ENCODE measurements around the gene IL18BP.

Gene IL18BP

DNA sequence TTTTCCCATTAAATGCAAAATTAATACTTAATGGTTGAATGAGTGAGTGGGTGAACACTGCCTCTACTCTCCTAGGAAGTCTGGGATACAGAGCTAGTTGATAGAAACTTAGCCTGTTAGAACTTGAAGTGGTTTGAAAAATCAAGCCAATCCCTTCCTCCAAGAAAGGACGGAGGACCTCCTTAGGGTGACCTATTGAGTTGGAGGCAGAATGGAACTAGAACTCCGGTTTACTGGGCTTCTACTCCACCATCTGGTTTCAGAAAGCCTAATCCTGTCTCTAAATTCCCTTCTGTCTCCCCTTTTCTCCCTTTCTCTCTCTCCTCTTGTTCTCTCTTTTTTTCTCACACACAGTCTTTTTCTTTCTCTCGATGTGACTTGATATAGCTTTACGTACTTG lies 19.6 kb upstream of the IL18BP start:
- H3K27me3 ChIP-seq (ENCODE audit: low read depth, low read length): no peaks in the 10 kb centered on the region
- H3K36me3 ChIP-seq (ENCODE audit: control insufficient read depth in 1 of 2, insufficient read depth in 2 of 2, low read length in 2 of 2): peaks cover 0 to 8% of the 10 kb centered on the region in 2 donors
- no peak overlapping the region for H3K27ac ChIP-seq (ENCODE audit: low read length)

GRCh38 chr11:71979602-71980001 lies 19.1 kb upstream of the IL18BP start:
- H3K4me1 ChIP-seq (ENCODE audit: control insufficient read depth in 1 of 2, insufficient read depth in 2 of 2, low read length in 2 of 2): peaks cover 0 to 6% of the 10 kb centered on the region in 2 donors
- no peaks in the 10 kb centered on the region for H3K27me3 ChIP-seq (ENCODE audit: low read depth, low read length)
- no peak overlapping the region for H3K4me3 ChIP-seq (ENCODE audit: low read depth in 1 of 2, low read length in 2 of 2)
- no peak overlapping the region for H3K27ac ChIP-seq (ENCODE audit: low read length)
- peaks cover 0 to 8% of the 10 kb centered on the region in 2 donors for H3K36me3 ChIP-seq (ENCODE audit: control insufficient read depth in 1 of 2, insufficient read depth in 2 of 2, low read length in 2 of 2)
- H3K9me3 ChIP-seq (ENCODE audit: control insufficient read depth in 1 of 2, low read length in 2 of 2): no peaks in the 10 kb centered on the region

More for the DNA sequence above, 19.6 kb upstream of the IL18BP start:
- H3K4me3 ChIP-seq (ENCODE audit: low read depth in 1 of 2, low read length in 2 of 2): no peak overlapping the region
- peaks cover 0 to 6% of the 10 kb centered on the region in 2 donors for H3K4me1 ChIP-seq (ENCODE audit: control insufficient read depth in 1 of 2, insufficient read depth in 2 of 2, low read length in 2 of 2)
- H3K9me3 ChIP-seq (ENCODE audit: control insufficient read depth in 1 of 2, low read length in 2 of 2): no peaks in the 10 kb centered on the region

GRCh38 chr11:71986131-71986530 lies 12.6 kb upstream of the IL18BP start:
- H3K27me3 ChIP-seq (ENCODE audit: low read depth, low read length): no peaks in the 10 kb centered on the region
- peaks cover 0 to 10% of the 10 kb centered on the region in 2 donors for H3K36me3 ChIP-seq (ENCODE audit: control insufficient read depth in 1 of 2, insufficient read depth in 2 of 2, low read length in 2 of 2)
- no peak overlapping the region for H3K4me3 ChIP-seq (ENCODE audit: low read depth in 1 of 2, low read length in 2 of 2)
- H3K27ac ChIP-seq (ENCODE audit: low read length): no peak overlapping the region
- H3K4me1 ChIP-seq (ENCODE audit: control insufficient read depth in 1 of 2, insufficient read depth in 2 of 2, low read length in 2 of 2): peaks cover 0 to 17% of the 10 kb centered on the region in 2 donors
- H3K9me3 ChIP-seq (ENCODE audit: control insufficient read depth in 1 of 2, low read length in 2 of 2): no peaks in the 10 kb centered on the region

DNA sequence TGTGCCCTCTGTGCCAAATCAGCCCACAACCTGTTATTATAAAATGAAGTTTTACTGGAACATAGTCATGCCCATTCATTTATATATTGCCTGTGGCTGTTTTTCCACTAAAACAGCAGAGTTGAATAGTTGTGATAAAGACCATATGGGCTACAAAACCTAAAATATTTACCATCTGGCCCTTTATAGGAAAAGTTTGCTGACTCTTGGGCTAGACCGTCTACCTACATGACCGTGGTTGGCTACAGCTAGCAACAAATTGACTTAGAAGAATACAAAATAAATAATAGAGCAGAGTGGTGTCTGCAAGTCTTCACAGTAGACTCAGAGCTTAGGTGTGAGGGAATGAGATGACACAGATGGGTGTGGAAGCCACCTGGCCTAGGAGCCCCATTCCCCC lies 11.2 kb upstream of the IL18BP start:
- no peak overlapping the region for H3K27ac ChIP-seq (ENCODE audit: low read length)
- no peak overlapping the region for H3K4me3 ChIP-seq (ENCODE audit: low read depth in 1 of 2, low read length in 2 of 2)
- H3K9me3 ChIP-seq (ENCODE audit: control insufficient read depth in 1 of 2, low read length in 2 of 2): no peaks in the 10 kb centered on the region
- peaks cover 0 to 17% of the 10 kb centered on the region in 2 donors for H3K4me1 ChIP-seq (ENCODE audit: control insufficient read depth in 1 of 2, insufficient read depth in 2 of 2, low read length in 2 of 2)
- H3K27me3 ChIP-seq (ENCODE audit: low read depth, low read length): no peaks in the 10 kb centered on the region
- H3K36me3 ChIP-seq (ENCODE audit: control insufficient read depth in 1 of 2, insufficient read depth in 2 of 2, low read length in 2 of 2): peaks cover 0 to 10% of the 10 kb centered on the region in 2 donors

DNA sequence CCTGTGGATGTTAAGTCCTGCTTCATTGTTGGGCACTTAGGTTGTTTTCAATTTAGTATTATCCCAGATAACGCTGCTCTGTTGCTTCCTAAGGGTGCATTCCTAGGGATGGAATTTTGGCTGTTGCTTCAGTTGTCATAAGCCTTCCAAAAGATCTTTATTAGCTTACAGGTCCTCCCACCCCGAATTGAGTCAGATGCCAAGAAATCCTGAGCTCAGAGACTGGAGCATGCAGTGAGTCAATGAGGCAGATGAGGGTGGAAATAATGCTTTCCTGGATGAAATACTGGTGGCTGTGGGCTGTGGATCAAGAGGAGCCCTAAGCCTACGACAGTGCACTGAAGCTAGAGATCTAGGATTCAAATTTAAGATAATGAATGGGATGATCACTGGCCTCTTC lies 10.7 kb upstream of the IL18BP start:
- Histone ChIP-seq H3K27ac (ENCODE audit: low read length) (no peak overlapping the region), H3K4me3 (ENCODE audit: low read depth in 1 of 2, low read length in 2 of 2) (no peak overlapping the region), H3K27me3 (ENCODE audit: low read depth, low read length) (no peaks in the 10 kb centered on the region), H3K4me1 (ENCODE audit: control insufficient read depth in 1 of 2, insufficient read depth in 2 of 2, low read length in 2 of 2) (peaks cover 0 to 17% of the 10 kb centered on the region in 2 donors), H3K36me3 (ENCODE audit: control insufficient read depth in 1 of 2, insufficient read depth in 2 of 2, low read length in 2 of 2) (peaks cover 0 to 10% of the 10 kb centered on the region in 2 donors), H3K9me3 (ENCODE audit: control insufficient read depth in 1 of 2, low read length in 2 of 2) (no peaks in the 10 kb centered on the region)

DNA sequence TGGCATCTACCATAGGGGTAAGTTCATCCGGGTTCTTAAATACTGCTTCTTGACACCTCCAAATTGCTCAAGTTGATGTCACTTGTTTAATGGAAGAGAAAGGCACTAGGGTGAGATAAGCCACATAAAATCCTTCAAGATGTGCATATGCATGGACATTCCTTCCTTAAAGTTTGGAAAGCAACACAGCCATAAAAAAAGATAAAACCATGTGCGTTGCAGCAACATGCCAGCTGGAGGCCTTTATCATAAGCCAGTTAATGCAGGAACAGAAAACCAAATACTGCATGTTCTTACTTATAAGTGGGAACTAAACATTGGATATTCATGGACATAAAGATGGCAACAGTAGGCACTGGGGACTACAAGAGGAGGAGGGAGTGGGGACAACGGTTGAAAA lies 8.0 kb upstream of the IL18BP start:
- Histone ChIP-seq H3K36me3 (ENCODE audit: control insufficient read depth in 1 of 2, insufficient read depth in 2 of 2, low read length in 2 of 2) (peaks cover 0 to 8% of the 10 kb centered on the region in 2 donors), H3K9me3 (ENCODE audit: control insufficient read depth in 1 of 2, low read length in 2 of 2) (no peaks in the 10 kb centered on the region), H3K27me3 (ENCODE audit: low read depth, low read length) (no peaks in the 10 kb centered on the region), H3K4me1 (ENCODE audit: control insufficient read depth in 1 of 2, insufficient read depth in 2 of 2, low read length in 2 of 2) (peaks cover 0 to 17% of the 10 kb centered on the region in 2 donors), H3K4me3 (ENCODE audit: low read depth in 1 of 2, low read length in 2 of 2) (no peak overlapping the region), H3K27ac (ENCODE audit: low read length) (no peak overlapping the region)

GRCh38 chr11:71991494-71991893 lies 7.2 kb upstream of the IL18BP start:
- Histone ChIP-seq H3K27ac (ENCODE audit: low read length) (no peak overlapping the region), H3K36me3 (ENCODE audit: control insufficient read depth in 1 of 2, insufficient read depth in 2 of 2, low read length in 2 of 2) (peaks cover under 1 to 8% of the 10 kb centered on the region in 2 donors)

GRCh38 chr11:71992136-71992730 lies 6.5 kb upstream of the IL18BP start:
- H3K4me1 ChIP-seq (ENCODE audit: control insufficient read depth in 1 of 2, insufficient read depth in 2 of 2, low read length in 2 of 2): peaks cover 0 to 12% of the 10 kb centered on the region in 2 donors
- H3K27ac ChIP-seq (ENCODE audit: low read length): no peak overlapping the region
- H3K4me3 ChIP-seq (ENCODE audit: low read depth in 1 of 2, low read length in 2 of 2): no peak overlapping the region
- H3K27me3 ChIP-seq (ENCODE audit: low read depth, low read length): no peaks in the 10 kb centered on the region
- no peaks in the 10 kb centered on the region for H3K9me3 ChIP-seq (ENCODE audit: control insufficient read depth in 1 of 2, low read length in 2 of 2)
- H3K36me3 ChIP-seq (ENCODE audit: control insufficient read depth in 1 of 2, insufficient read depth in 2 of 2, low read length in 2 of 2): peaks cover 8% of the 10 kb centered on the region in 2 donors

More at GRCh38 chr11:71991494-71991893, 7.2 kb upstream of the IL18BP start:
- H3K27me3 ChIP-seq (ENCODE audit: low read depth, low read length): no peaks in the 10 kb centered on the region
- peaks cover 0 to 17% of the 10 kb centered on the region in 2 donors for H3K4me1 ChIP-seq (ENCODE audit: control insufficient read depth in 1 of 2, insufficient read depth in 2 of 2, low read length in 2 of 2)
- no peak overlapping the region for H3K4me3 ChIP-seq (ENCODE audit: low read depth in 1 of 2, low read length in 2 of 2)
- no peaks in the 10 kb centered on the region for H3K9me3 ChIP-seq (ENCODE audit: control insufficient read depth in 1 of 2, low read length in 2 of 2)

DNA sequence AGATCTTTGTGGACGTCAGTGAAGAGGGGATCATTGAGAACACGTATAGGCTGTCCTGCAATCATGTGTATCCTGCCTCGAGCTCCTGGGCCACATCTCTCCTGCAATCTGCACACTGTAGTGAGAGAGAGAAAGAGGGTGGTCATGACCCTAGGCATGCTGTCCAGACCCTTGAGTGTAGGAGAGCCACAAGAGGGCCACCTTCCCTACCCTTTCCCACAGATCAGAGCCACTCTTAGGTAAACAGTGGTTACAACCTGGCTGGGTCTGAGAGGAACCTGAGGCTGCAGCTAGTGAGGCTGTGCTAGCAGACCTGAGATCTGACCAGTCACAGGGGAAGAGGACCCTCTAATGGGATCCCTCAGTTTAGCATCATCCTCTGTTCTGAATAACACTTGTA lies 3.9 kb upstream of the IL18BP start:
- Histone ChIP-seq H3K4me1 (ENCODE audit: control insufficient read depth in 1 of 2, insufficient read depth in 2 of 2, low read length in 2 of 2) (peaks cover 5 to 10% of the 10 kb centered on the region in 2 donors), H3K4me3 (ENCODE audit: low read depth in 1 of 2, low read length in 2 of 2) (no peak overlapping the region)

GRCh38 chr11:71995726-71996291 lies 2.9 kb upstream of the IL18BP start:
- H3K27ac ChIP-seq (ENCODE audit: low read length): no peak overlapping the region
- H3K9me3 ChIP-seq (ENCODE audit: control insufficient read depth in 1 of 2, low read length in 2 of 2): no peaks in the 10 kb centered on the region
- H3K27me3 ChIP-seq (ENCODE audit: low read depth, low read length): no peaks in the 10 kb centered on the region
- H3K36me3 ChIP-seq (ENCODE audit: control insufficient read depth in 1 of 2, insufficient read depth in 2 of 2, low read length in 2 of 2): peaks cover 0 to 14% of the 10 kb centered on the region in 2 donors
- H3K4me1 ChIP-seq (ENCODE audit: control insufficient read depth in 1 of 2, insufficient read depth in 2 of 2, low read length in 2 of 2): peaks cover 11 to 20% of the 10 kb centered on the region in 2 donors
- H3K4me3 ChIP-seq (ENCODE audit: low read depth in 1 of 2, low read length in 2 of 2): no peak overlapping the region

More for the DNA sequence above, 3.9 kb upstream of the IL18BP start:
- no peaks in the 10 kb centered on the region for H3K27me3 ChIP-seq (ENCODE audit: low read depth, low read length)
- H3K27ac ChIP-seq (ENCODE audit: low read length): no peak overlapping the region
- H3K9me3 ChIP-seq (ENCODE audit: control insufficient read depth in 1 of 2, low read length in 2 of 2): no peaks in the 10 kb centered on the region
- peaks cover 8 to 10% of the 10 kb centered on the region in 2 donors for H3K36me3 ChIP-seq (ENCODE audit: control insufficient read depth in 1 of 2, insufficient read depth in 2 of 2, low read length in 2 of 2)

DNA sequence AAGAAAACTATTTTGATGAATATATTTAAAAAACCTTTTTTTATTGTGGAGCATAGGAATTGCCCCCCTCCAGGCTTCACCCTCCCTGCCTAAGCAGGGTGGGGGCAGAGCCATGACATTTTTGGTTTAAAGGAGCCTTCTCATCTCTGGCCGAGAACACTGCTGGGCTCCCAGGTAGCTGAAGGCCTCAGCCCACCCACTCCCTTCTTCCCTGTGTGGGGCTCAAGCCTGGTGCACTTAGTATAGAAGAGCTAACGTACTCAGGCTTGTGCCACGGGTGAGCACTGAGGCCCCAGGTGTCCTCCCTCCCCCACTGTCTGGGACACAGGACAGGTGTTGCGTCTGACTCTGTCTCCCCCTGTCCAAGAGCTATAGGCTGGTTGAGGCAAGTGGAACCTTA lies 2.2 kb upstream of the IL18BP start:
- H3K27me3 ChIP-seq (ENCODE audit: low read depth, low read length): no peaks in the 10 kb centered on the region
- no peak overlapping the region for H3K27ac ChIP-seq (ENCODE audit: low read length)
- H3K4me3 ChIP-seq (ENCODE audit: low read depth in 1 of 2, low read length in 2 of 2): no peak overlapping the region
- peaks cover 11 to 26% of the 10 kb centered on the region in 2 donors for H3K4me1 ChIP-seq (ENCODE audit: control insufficient read depth in 1 of 2, insufficient read depth in 2 of 2, low read length in 2 of 2)
- no peaks in the 10 kb centered on the region for H3K9me3 ChIP-seq (ENCODE audit: control insufficient read depth in 1 of 2, low read length in 2 of 2)
- peaks cover 0 to 14% of the 10 kb centered on the region in 2 donors for H3K36me3 ChIP-seq (ENCODE audit: control insufficient read depth in 1 of 2, insufficient read depth in 2 of 2, low read length in 2 of 2)
